Measurements from ENCODE around the gene SP2.

GRCh38 chr17:47955497-47956461, 59.7 kb downstream of the SP2 start:
- TF ChIP-seq CTCF (conservative IDR thresholded peaks at IDR 0.05 in 1 of 2, IDR thresholded peaks at IDR 0.05 in 1 of 2; ENCODE audit: low read depth in 1 of 2, low read length in 2 of 2) (no peak), EZH2 (IDR thresholded peaks at IDR 0.05; ENCODE audit: low read length, missing control alignments) (no peak)
